K562 (cell line): Measurements from ENCODE around the gene TFDP1. TPM values are rescaled to one million over a fixed set of nuclear protein-coding genes. Genes with fewer than 3 reads are reported as not detected.

ENCODE experiments used
- ATAC-seq: fragments of 200-7000 bp; cut with Tn5 transposase; 3 replicates; pipeline ENCODE4 v1.9.1; 2020; ENCODE audit warnings: moderate library complexity
- BruUV-seq: library from RNA; stranded (reverse); fragments of 400-500 nt; replicated peaks from 2 replicates; lab custom pipeline; 2021; lab: Mats Ljungman, UMichigan
- CTCF ChIA-PET: fragments of 300-600 bp; formaldehyde crosslinking; extraction: SDS; loops from one replicate; lab custom pipeline; 2021; ENCODE audit warnings: low intra/inter-chr PET ratio; lab: Yijun Ruan, JAX
- POLR2A ChIA-PET: fragments of 300-600, 350-650 bp; sonication (Branson Sonifier 250); formaldehyde crosslinking; extraction: SDS; loops from one replicate; lab custom pipeline; 2021; ENCODE audit warnings: antibody characterized with exemption, inconsistent platforms; lab: Yijun Ruan, JAX
- DNase-seq, 4 experiments: peaks; one replicate each; pipeline versions ENCODE4 v3.0.0 to v3.0.0-alpha.2; 2011 to 2018; ENCODE audit warnings: low spot score in 3 of 4, mixed read lengths in 3 of 4; ENCODE audit errors: extremely low read depth in 1 of 4
- FAIRE-seq: peaks from 2 replicates; lab custom pipeline; 2011; peaks lifted over from hg19 to GRCh38; lab: Jason Lieb, UNC
- H2AFZ ChIP-seq: 2 replicates; pipeline ENCODE4 v1.6.0; 2011; ENCODE audit warnings: low read depth, low read length, control low read depth, inconsistent platforms
- H3K27ac ChIP-seq: fragments of 200-600 bp; 3 replicates; pipeline ENCODE4 v1.8.0; 2011; ENCODE audit warnings: low read depth, mild to moderate bottlenecking, control low read depth, inconsistent platforms, low read length, moderate library complexity, mixed read lengths; ENCODE audit errors: extremely low read depth
- H3K27me3 ChIP-seq, 2 experiments: fragments of 300-600 bp in 1 of 2; 2 replicates in 1 of 2; 3 replicates in 1 of 2; pipeline versions ENCODE4 v1.6.0 to v1.8.0; 2011; ENCODE audit warnings: inconsistent platforms in 2 of 2, low read length in 2 of 2, mild to moderate bottlenecking in 1 of 2, mixed read lengths in 1 of 2, moderate library complexity in 1 of 2; ENCODE audit not compliant: control insufficient read depth in 2 of 2, insufficient read depth in 2 of 2
- H3K36me3 ChIP-seq: fragments of 300-600 bp; 3 replicates; pipeline ENCODE4 v1.8.0; 2011; ENCODE audit warnings: mild to moderate bottlenecking, low read length, inconsistent platforms; ENCODE audit not compliant: control insufficient read depth, insufficient read depth
- H3K4me1 ChIP-seq, 2 experiments: fragments of 200-600 bp in 1 of 2; replicated peaks in 1 of 2; 2 replicates in 1 of 2; 3 replicates in 1 of 2; pipeline versions ENCODE4 v1.5.1 to v1.8.0; 2011; ENCODE audit warnings: inconsistent platforms in 2 of 2, low read length in 2 of 2, mild to moderate bottlenecking in 1 of 2, mixed read lengths in 1 of 2, moderate library complexity in 1 of 2; ENCODE audit not compliant: control insufficient read depth in 2 of 2, insufficient read depth in 2 of 2
- H3K4me2 ChIP-seq: 2 replicates; pipeline ENCODE4 v1.6.1; 2011; ENCODE audit warnings: low read length, control low read depth, inconsistent platforms, mixed read lengths; ENCODE audit not compliant: insufficient read depth
- H3K4me3 ChIP-seq: fragments of 200-600 bp; sonication (generic), shearing (Covaris generic); 2 replicates; pipeline ENCODE4 v1.5.1; 2016; ENCODE audit warnings: control low read depth, inconsistent platforms
- H3K79me2 ChIP-seq: fragments of 200-600 bp; 3 replicates; pipeline ENCODE4 v1.8.0; 2011; ENCODE audit warnings: low read length, inconsistent platforms; ENCODE audit not compliant: control insufficient read depth, insufficient read depth
- H3K9ac ChIP-seq, 2 experiments: 2 replicates each; pipeline versions ENCODE4 v1.6.0 to v1.6.1; 2011; ENCODE audit warnings: low read depth in 2 of 2, low read length in 2 of 2, control low read depth in 1 of 2, inconsistent platforms in 1 of 2, mild to moderate bottlenecking in 1 of 2, mixed read lengths in 1 of 2; ENCODE audit not compliant: insufficient read depth in 1 of 2
- H3K9me1 ChIP-seq: one replicate; pipeline ENCODE4 v1.6.0; 2011; ENCODE audit warnings: inconsistent platforms, mild to moderate bottlenecking, low read length, moderate library complexity; ENCODE audit not compliant: control insufficient read depth, insufficient read depth
- H3K9me3 ChIP-seq: replicated peaks from 2 replicates; pipeline ENCODE4 v1.5.1; 2011; ENCODE audit warnings: low read depth, low read length, inconsistent platforms; ENCODE audit not compliant: control insufficient read depth, insufficient read depth
- H4K20me1 ChIP-seq: replicated peaks from 2 replicates; pipeline ENCODE4 v1.6.1; 2011; ENCODE audit warnings: low read length, inconsistent platforms, mixed read lengths; ENCODE audit not compliant: control insufficient read depth, insufficient read depth
- PHB2 ChIP-seq: fragments of 450-650 bp; IDR thresholded peaks from 2 replicates; pipeline ENCODE4 v1.6.1; 2017; ENCODE audit warnings: low read depth
- TGIF2 ChIP-seq: sonication (generic); formaldehyde crosslinking; IDR thresholded peaks from 2 replicates; pipeline ENCODE4 v1.8.1; 2022; ENCODE audit warnings: mild to moderate bottlenecking, missing genetic modification reagents, moderate library complexity
- ZNF133 ChIP-seq: fragments of 250-450 bp; sonication (Bioruptor Pico); IDR thresholded peaks from 2 replicates; pipeline ENCODE4 v1.4.0; 2020; ENCODE audit warnings: mild to moderate bottlenecking
- ZNF57 ChIP-seq: fragments of 450-650 bp; formaldehyde crosslinking; IDR thresholded peaks from 2 replicates; pipeline ENCODE4 v1.4.0; 2020; ENCODE audit warnings: mild to moderate bottlenecking, moderate library complexity
- WGBS: fragments of 100-300 bp; shearing (Covaris generic); methylation state at CpG from one replicate; pipeline ENCODE4 v1.1.6; 2016; ENCODE audit warnings: low coverage, mixed read lengths; ENCODE audit not compliant: insufficient coverage; ENCODE audit errors: missing lambda C conversion rate; 5-methylcytosine and 5-hydroxymethylcytosine counted together
- in situ Hi-C: fragments of 300-500 bp; cut with MboI; formaldehyde crosslinking; loops from 4 replicates; pipeline ENCODE4 v1.15.0; 2018; ENCODE audit warnings: inconsistent platforms, mixed read lengths
- intact Hi-C: fragments of 100-400 bp; cut with micrococcal nuclease; formaldehyde crosslinking; loops from 2 replicates; pipeline ENCODE4 v1.14.2; 2022
- polyA plus RNA-seq, 8 experiments: library from polyadenylated mRNA; depleted of rRNA in 4 of 8; stranded (reverse) in 5 of 8; unstranded in 3 of 8; fragments of >200 nt; fragmentation: Nextera tagmentation in 2 of 8; fragmentation: Illumina TruSeq in 1 of 8; extraction: Ambion mirVana in 2 of 8; extraction: Trizol in 1 of 8; gene quantifications; 2 replicates each; pipeline versions ENCODE4 v1.2.1 to v1.2.3, GENCODE V29; 2011 to 2014; ENCODE audit warnings: inconsistent platforms in 1 of 8, missing spikeins in 1 of 8
- total RNA-seq, 7 experiments: library from RNA; depleted of rRNA in 6 of 7; stranded (reverse); fragments of >200 nt in 6 of 7; fragmentation: Illumina TruSeq in 2 of 7; extraction: Trizol in 2 of 7; gene quantifications; 2 replicates each; pipeline versions ENCODE4 v1.2.1 to v1.2.3, GENCODE V29; 2011 to 2021; ENCODE audit warnings: low replicate concordance in 1 of 7
- TF ChIP-seq, protein P1 (sequence below): fragments of 250-450 bp; sonication (Bioruptor Pico); IDR thresholded peaks from 2 replicates; pipeline ENCODE4 v1.5.0; 2021; ENCODE audit warnings: mild to moderate bottlenecking, borderline replicate concordance
- TF ChIP-seq, protein P2 (sequence below): sonication (generic); formaldehyde crosslinking; IDR thresholded peaks from 2 replicates; pipeline ENCODE4 v1.8.1; 2023; ENCODE audit warnings: mild to moderate bottlenecking, missing genetic modification reagents
- TF ChIP-seq, protein P3 (sequence below): IDR thresholded peaks from 2 replicates; pipeline ENCODE4 v1.6.1; 2011; ENCODE audit not compliant: insufficient read length; ENCODE audit errors: extremely low read depth

TFDP1 gene
- total and polyA plus RNA-seq, 9 of the 15 experiments (the other 6 are each of a cell fraction or from before 2014, with no cell fraction given): 33.8 to 145 (median 69.1) TPM

DNA sequence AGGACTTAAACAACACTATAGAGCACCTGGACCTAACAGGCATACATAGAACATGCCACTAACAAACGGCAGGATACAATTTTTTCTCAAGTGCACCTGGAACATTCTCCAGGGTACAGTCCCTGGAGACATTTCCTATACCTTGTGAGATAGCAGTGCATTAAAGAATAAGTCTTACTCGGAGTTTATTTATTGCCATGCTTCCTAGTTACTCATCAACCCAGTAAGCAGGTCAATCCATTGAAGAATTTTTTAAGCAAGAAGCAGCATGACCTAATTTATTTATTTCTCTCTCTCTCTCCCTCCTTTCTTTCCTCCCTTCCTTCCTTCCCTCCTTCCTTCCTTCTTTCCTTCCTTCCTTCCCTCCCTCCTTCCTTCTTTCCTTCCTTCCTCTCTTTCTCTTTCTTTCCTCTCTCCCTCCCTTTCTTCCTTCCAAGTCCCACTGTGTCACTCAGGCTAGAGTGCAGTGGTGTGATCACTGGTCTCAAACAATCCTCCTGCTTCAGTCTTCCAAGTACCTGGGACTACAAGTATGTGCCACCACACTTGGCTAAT, 6.6 kb upstream of the TFDP1 start:
- no peak for FAIRE-seq

More for the DNA sequence above, 6.6 kb upstream of the TFDP1 start:
- H3K27ac ChIP-seq: no peak overlapping the region
- peaks cover 4% of the 10 kb centered on the region; the same call in 1 of the 2 replicates for H3K9me3 ChIP-seq
- DNase-seq: no peak
- in situ Hi-C loops: no loop called here
- H3K9me1 ChIP-seq: no peaks in the 10 kb centered on the region
- no peak overlapping the region for H2AFZ ChIP-seq
- H3K4me1 ChIP-seq: peaks cover 0 to 3% of the 10 kb centered on the region in 2 experiments; a peak in 1 of 5 replicates
- H4K20me1 ChIP-seq: no peaks in the 10 kb centered on the region
- TF ChIP-seq, protein P1, sequence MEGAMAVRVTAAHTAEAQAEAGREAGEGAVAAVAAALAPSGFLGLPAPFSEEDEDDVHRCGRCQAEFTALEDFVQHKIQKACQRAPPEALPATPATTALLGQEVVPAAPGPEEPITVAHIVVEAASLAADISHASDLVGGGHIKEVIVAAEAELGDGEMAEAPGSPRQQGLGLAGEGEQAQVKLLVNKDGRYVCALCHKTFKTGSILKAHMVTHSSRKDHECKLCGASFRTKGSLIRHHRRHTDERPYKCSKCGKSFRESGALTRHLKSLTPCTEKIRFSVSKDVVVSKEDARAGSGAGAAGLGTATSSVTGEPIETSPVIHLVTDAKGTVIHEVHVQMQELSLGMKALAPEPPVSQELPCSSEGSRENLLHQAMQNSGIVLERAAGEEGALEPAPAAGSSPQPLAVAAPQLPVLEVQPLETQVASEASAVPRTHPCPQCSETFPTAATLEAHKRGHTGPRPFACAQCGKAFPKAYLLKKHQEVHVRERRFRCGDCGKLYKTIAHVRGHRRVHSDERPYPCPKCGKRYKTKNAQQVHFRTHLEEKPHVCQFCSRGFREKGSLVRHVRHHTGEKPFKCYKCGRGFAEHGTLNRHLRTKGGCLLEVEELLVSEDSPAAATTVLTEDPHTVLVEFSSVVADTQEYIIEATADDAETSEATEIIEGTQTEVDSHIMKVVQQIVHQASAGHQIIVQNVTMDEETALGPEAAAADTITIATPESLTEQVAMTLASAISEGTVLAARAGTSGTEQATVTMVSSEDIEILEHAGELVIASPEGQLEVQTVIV (CRISPR knock-in tag): no peak
- no peak for TF ChIP-seq TGIF2 (CRISPR knock-in tag)
- TF ChIP-seq, protein P2, sequence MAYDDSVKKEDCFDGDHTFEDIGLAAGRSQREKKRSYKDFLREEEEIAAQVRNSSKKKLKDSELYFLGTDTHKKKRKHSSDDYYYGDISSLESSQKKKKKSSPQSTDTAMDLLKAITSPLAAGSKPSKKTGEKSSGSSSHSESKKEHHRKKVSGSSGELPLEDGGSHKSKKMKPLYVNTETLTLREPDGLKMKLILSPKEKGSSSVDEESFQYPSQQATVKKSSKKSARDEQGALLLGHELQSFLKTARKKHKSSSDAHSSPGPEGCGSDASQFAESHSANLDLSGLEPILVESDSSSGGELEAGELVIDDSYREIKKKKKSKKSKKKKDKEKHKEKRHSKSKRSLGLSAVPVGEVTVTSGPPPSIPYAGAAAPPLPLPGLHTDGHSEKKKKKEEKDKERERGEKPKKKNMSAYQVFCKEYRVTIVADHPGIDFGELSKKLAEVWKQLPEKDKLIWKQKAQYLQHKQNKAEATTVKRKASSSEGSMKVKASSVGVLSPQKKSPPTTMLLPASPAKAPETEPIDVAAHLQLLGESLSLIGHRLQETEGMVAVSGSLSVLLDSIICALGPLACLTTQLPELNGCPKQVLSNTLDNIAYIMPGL (CRISPR knock-in tag): no peak
- TF ChIP-seq ZNF57 (CRISPR knock-in tag): no peak
- no peak for TF ChIP-seq ZNF133 (CRISPR knock-in tag)
- TF ChIP-seq PHB2: no peak
- TF ChIP-seq, protein P3, sequence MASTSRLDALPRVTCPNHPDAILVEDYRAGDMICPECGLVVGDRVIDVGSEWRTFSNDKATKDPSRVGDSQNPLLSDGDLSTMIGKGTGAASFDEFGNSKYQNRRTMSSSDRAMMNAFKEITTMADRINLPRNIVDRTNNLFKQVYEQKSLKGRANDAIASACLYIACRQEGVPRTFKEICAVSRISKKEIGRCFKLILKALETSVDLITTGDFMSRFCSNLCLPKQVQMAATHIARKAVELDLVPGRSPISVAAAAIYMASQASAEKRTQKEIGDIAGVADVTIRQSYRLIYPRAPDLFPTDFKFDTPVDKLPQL: no peak
- TF ChIP-seq, all 486 proteins: peak for 0
- ChIA-PET CTCF (no interaction called here), POLR2A (no interaction called here)
- Histone ChIP-seq H3K4me3 (no peak overlapping the region), H3K36me3 (no peaks in the 10 kb centered on the region), H3K9ac (no peak overlapping the region), H3K79me2 (no peaks in the 10 kb centered on the region), H3K4me2 (no peak overlapping the region), H3K27me3 (no peaks in the 10 kb centered on the region; a peak in 1 of 5 replicates)
- intact Hi-C loops: no loop called here
- WGBS: 0% methylated on average over 2 of the region's 2 CpGs
- no TSS peak for BruUV-seq
- ATAC-seq: no peak
